Measurements from ENCODE around the gene SLC43A3. TPM values are rescaled to one million over a fixed set of nuclear protein-coding genes. Genes with fewer than 3 reads are reported as not detected.

Gene SLC43A3
- total and polyA plus RNA-seq, 9 donors, result 17.0 to 69.3 (median 36.3) TPM

GRCh38 chr11:57395905-57396623, 30.9 kb downstream of the SLC43A3 start:
- no peaks in the 10 kb centered on the region for H3K36me3 ChIP-seq
- intact Hi-C loops (cut with DNase I), result no loop called here
- H3K27me3 ChIP-seq, result no peaks in the 10 kb centered on the region
- H3K4me1 ChIP-seq (ENCODE audit: insufficient read depth), result no peaks in the 10 kb centered on the region
- H3K9me3 ChIP-seq, result no peaks in the 10 kb centered on the region
- H3K4me3 ChIP-seq, result no peak overlapping the region
- no peak overlapping the region for H3K27ac ChIP-seq
- no peak for DNase-seq
- 80 to 87% (median 86%) methylated on average over 11 of the region's 11 CpGs for WGBS, 3 donors
- TF ChIP-seq CTCF (IDR thresholded peaks at IDR 0.05) (no peak), POLR2A (IDR thresholded peaks at IDR 0.05) (no peak), EP300 (IDR thresholded peaks at IDR 0.05) (no peak)

DNA sequence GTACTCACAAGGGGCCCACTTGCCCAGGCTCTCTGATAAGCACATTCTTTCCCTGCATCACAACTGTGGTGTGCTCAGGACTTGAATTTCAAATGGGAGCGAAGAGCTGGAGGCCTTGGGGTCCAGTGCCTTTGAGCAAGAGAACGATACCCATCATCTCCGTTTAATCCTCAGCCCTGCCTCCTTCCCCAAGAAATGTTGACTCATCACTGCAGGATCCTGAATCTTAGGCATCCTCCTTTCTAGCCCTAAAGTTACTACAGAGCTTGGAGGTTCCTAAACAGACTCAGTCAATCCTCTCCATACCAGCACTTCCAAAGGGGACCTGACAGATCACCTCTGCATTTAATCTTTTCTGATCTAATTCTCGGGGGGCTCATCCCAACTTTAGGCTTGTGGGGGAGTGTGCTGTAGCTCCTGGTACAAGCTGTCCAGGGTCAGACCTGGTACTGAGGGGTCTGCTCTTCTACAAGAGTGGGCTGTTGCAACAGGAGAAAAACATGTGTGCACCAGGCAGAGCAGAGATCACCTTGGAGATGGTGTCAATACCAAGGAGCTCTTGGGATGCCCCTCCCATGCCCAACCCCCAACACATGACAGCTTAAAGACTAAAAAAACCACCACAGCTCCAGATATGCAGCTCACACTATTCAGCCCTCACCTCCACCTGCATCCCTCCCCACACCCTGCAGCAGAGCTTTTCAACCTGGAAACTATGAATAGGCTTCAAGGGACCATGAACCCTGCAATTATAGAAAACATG, 32.5 kb downstream of the SLC43A3 start:
- intact Hi-C loops (cut with DNase I), result no loop called here
- DNase-seq, result no peak
- no peaks in the 10 kb centered on the region for H3K27me3 ChIP-seq
- no peaks in the 10 kb centered on the region for H3K9me3 ChIP-seq
- H3K4me1 ChIP-seq (ENCODE audit: insufficient read depth), result no peaks in the 10 kb centered on the region
- no peak overlapping the region for H3K27ac ChIP-seq
- H3K36me3 ChIP-seq, result no peaks in the 10 kb centered on the region
- no peak overlapping the region for H3K4me3 ChIP-seq
- TF ChIP-seq POLR2A (IDR thresholded peaks at IDR 0.05) (no peak), EP300 (IDR thresholded peaks at IDR 0.05) (no peak), CTCF (IDR thresholded peaks at IDR 0.05) (no peak)
- 62 to 73% (median 66%) methylated on average over 4 of the region's 4 CpGs for WGBS, 3 donors

DNA sequence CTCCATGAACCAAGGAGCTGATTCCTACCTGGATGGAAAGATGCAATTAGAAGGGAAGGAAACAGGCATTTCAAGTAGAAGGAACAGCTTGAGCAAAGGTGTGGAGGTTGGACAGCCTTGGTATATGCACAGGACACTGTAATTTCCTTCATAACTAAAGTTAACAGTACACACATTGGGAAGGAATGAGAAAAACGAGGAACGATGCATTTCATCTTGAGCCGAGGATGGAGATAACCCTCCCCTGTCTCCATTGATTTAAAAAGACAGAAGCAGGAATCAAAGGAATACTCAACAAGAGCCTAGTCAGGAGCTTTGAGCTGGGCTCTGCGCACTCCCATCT, 34.2 kb downstream of the SLC43A3 start:
- H3K27ac ChIP-seq, result no peak overlapping the region
- H3K36me3 ChIP-seq, result no peaks in the 10 kb centered on the region
- no peak overlapping the region for H3K4me3 ChIP-seq
- WGBS, 3 donors, result 62 to 71% (median 70%) methylated on average over 4 of the region's 4 CpGs
- no peaks in the 10 kb centered on the region for H3K9me3 ChIP-seq
- no peaks in the 10 kb centered on the region for H3K4me1 ChIP-seq (ENCODE audit: insufficient read depth)
- TF ChIP-seq POLR2A (IDR thresholded peaks at IDR 0.05), result no peak
- TF ChIP-seq CTCF (IDR thresholded peaks at IDR 0.05), result no peak
- no peak for TF ChIP-seq EP300 (IDR thresholded peaks at IDR 0.05)
- intact Hi-C loops (cut with DNase I), result no loop called here
- DNase-seq, result no peak
- no peaks in the 10 kb centered on the region for H3K27me3 ChIP-seq

GRCh38 chr11:57392066-57392762, 34.7 kb downstream of the SLC43A3 start:
- intact Hi-C loops (cut with DNase I), result no loop called here
- no peaks in the 10 kb centered on the region for H3K4me1 ChIP-seq (ENCODE audit: insufficient read depth)
- no peak overlapping the region for H3K27ac ChIP-seq
- H3K4me3 ChIP-seq, result no peak overlapping the region
- no peaks in the 10 kb centered on the region for H3K27me3 ChIP-seq
- H3K36me3 ChIP-seq, result no peaks in the 10 kb centered on the region
- no peak for DNase-seq
- no peaks in the 10 kb centered on the region for H3K9me3 ChIP-seq
- WGBS, 3 donors, result 70 to 81% (median 78%) methylated on average over 8 of the region's 8 CpGs
- TF ChIP-seq EP300 (IDR thresholded peaks at IDR 0.05) (no peak), CTCF (IDR thresholded peaks at IDR 0.05) (no peak), POLR2A (IDR thresholded peaks at IDR 0.05) (no peak)

Data from ovary (tissue), 9 donors.